Lower leg skin (tissue), 3 donors: ENCODE results near the gene ZFAND5.

Experiments used
- CTCF ChIP-seq, 3 donors: fragments of 450-650 bp; IDR thresholded peaks; one replicate each; pipeline ENCODE4 v1.5.1; 2016; ENCODE audit warnings: antibody characterized with exemption in 3 of 3, mild to moderate bottlenecking in 3 of 3, moderate library complexity in 2 of 3
- POLR2A ChIP-seq, 2 donors: fragments of 450-650 bp; IDR thresholded peaks; one replicate each; pipeline ENCODE4 v1.6.1; 2016 to 2017; ENCODE audit warnings: antibody characterized with exemption in 2 of 2, mild to moderate bottlenecking in 1 of 2, moderate library complexity in 1 of 2

GRCh38 chr9:72390907-72391306, 25.9 kb upstream of the ZFAND5 start:
- TF ChIP-seq CTCF (IDR thresholded peaks at IDR 0.05) (no peak), POLR2A (IDR thresholded peaks at IDR 0.05) (no peak)
